ENCODE results near the gene ANKRD55.

DNA sequence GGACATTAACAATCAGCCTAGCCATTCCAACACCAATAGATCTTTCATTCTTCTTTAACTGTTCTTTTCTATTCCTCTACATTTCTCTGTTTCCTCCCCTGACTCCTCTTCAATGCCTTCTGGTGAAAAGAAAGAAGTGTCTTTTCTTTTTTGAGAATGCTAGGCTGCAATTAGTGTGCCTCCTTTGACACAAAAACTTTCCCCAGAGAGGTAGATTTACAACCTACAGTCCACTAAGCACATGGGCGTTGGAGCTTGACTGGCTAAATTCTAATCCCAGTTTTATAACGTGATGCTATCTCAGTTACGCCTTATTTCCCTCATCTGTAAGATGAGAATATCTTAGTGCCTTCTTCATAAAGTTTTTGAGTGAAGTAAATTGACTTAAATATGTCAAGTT lies 16.9 kb upstream of the ANKRD55 start:
- TF ChIP-seq, protein P1, sequence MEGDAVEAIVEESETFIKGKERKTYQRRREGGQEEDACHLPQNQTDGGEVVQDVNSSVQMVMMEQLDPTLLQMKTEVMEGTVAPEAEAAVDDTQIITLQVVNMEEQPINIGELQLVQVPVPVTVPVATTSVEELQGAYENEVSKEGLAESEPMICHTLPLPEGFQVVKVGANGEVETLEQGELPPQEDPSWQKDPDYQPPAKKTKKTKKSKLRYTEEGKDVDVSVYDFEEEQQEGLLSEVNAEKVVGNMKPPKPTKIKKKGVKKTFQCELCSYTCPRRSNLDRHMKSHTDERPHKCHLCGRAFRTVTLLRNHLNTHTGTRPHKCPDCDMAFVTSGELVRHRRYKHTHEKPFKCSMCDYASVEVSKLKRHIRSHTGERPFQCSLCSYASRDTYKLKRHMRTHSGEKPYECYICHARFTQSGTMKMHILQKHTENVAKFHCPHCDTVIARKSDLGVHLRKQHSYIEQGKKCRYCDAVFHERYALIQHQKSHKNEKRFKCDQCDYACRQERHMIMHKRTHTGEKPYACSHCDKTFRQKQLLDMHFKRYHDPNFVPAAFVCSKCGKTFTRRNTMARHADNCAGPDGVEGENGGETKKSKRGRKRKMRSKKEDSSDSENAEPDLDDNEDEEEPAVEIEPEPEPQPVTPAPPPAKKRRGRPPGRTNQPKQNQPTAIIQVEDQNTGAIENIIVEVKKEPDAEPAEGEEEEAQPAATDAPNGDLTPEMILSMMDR (conservative IDR thresholded peaks at IDR 0.05 in 1 of 2, IDR thresholded peaks at IDR 0.05 in 1 of 2; ENCODE audit: low read depth in 1 of 2, low read length in 2 of 2): no peak
- no peak for TF ChIP-seq EZH2 (IDR thresholded peaks at IDR 0.05; ENCODE audit: low read length, missing control alignments)

Data from fibroblast of lung (primary cell).